GM12892 (cell line): ENCODE results near the gene ADAMTS15.

Experiments used
- POLR2A ChIP-seq: IDR thresholded peaks from 2 replicates; pipeline ENCODE4 v1.6.1; 2011; ENCODE audit warnings: low read depth, low read length, control low read depth
- TAF1 ChIP-seq: IDR thresholded peaks from 2 replicates; pipeline ENCODE4 v1.6.1; 2011; ENCODE audit warnings: low read depth, mild to moderate bottlenecking, control low read depth, low read length, borderline replicate concordance

DNA sequence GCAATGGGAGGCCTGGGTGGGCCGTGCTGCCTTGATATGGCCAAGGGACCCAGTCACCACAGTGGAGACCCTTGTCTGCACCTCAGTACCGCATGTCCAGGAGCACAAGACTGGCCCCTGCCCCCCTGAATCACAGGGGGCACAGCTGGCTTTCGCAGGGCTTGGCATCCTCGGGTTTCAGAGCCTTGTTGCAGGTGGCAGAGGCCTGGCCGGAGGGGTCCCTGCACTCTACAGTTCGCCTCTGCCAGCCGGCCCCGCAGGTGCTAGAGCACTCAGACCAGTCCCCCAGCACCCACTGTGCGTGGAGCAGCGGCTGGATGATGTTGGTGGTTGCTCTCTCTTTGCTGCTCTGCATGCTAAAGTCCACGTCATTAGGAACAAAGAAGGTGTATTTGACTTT is 43.0 kb upstream of the ADAMTS15 start:
- TF ChIP-seq POLR2A (no peak), TAF1 (no peak)
